Breast epithelium (tissue), 4 donors: Measurements from ENCODE around the gene TTLL13. TPM values are rescaled to one million over a fixed set of nuclear protein-coding genes. Genes with fewer than 3 reads are reported as not detected.

Source experiments
- DNase-seq, 2 donors: peaks; one replicate each; pipeline ENCODE4 v3.0.0-alpha.2; 2019; ENCODE audit warnings: low spot score in 2 of 2
- H3K27ac ChIP-seq, 2 donors: fragments of 200-600 bp; sonication (generic) in 1 of 2; one replicate each; pipeline ENCODE4 v1.5.1; 2016 to 2019; ENCODE audit warnings: mild to moderate bottlenecking in 1 of 2
- H3K27me3 ChIP-seq, 2 donors: fragments of 200-600 bp; sonication (generic) in 1 of 2; one replicate each; pipeline versions ENCODE4 v1.5.1 to v1.6.0; 2017 to 2019; ENCODE audit warnings: control low read depth in 1 of 2, mild to moderate bottlenecking in 1 of 2
- H3K36me3 ChIP-seq: fragments of 200-600 bp; one replicate; pipeline ENCODE4 v1.5.1; 2019
- H3K4me1 ChIP-seq, 2 donors: fragments of 200-600 bp; sonication (generic); one replicate each; pipeline ENCODE4 v1.5.1; 2016 to 2019; ENCODE audit warnings: control low read depth in 1 of 2
- H3K4me3 ChIP-seq, 3 donors: fragments of 200-600 bp; sonication (generic); 1 replicate in 2 of 3; 2 replicates in 1 of 3; pipeline ENCODE4 v1.5.1; 2016 to 2019; ENCODE audit warnings: mild to moderate bottlenecking in 3 of 3, moderate library complexity in 2 of 3
- H3K9me3 ChIP-seq, 2 donors: fragments of 200-600 bp; sonication (generic) in 1 of 2; one replicate each; pipeline ENCODE4 v1.5.1; 2016 to 2019; ENCODE audit warnings: control low read depth in 1 of 2
- POLR2A ChIP-seq: fragments of 450-650 bp; IDR thresholded peaks from one replicate; pipeline ENCODE4 v1.6.1; 2016; ENCODE audit warnings: antibody characterized with exemption, mild to moderate bottlenecking, moderate library complexity
- POLR2AphosphoS5 ChIP-seq, 3 donors: sonication (generic); formaldehyde crosslinking; IDR thresholded peaks; one replicate each; pipeline ENCODE4 v1.6.1; 2017; ENCODE audit warnings: antibody characterized with exemption in 3 of 3
- intact Hi-C: fragments of 100-400 bp; cut with DNase I; formaldehyde crosslinking; loops from one replicate; pipeline ENCODE4 v1.15.1; 2023; ENCODE audit warnings: low total_unique reads
- total RNA-seq, 3 donors: library from RNA; depleted of rRNA; stranded (reverse); fragments of >200 nt; gene quantifications; one replicate each; pipeline ENCODE4 v1.1.0, GENCODE V29; 2016
- TF ChIP-seq, protein P1 (sequence below), 3 donors: fragments of 450-650 bp; IDR thresholded peaks; one replicate each; pipeline ENCODE4 v1.5.1; 2016 to 2017; ENCODE audit warnings: antibody characterized with exemption in 3 of 3, mild to moderate bottlenecking in 3 of 3, moderate library complexity in 3 of 3

The TTLL13 gene
- total RNA-seq, 3 donors from 2014 or later, result 0.15 TPM; not detected in 2

DNA sequence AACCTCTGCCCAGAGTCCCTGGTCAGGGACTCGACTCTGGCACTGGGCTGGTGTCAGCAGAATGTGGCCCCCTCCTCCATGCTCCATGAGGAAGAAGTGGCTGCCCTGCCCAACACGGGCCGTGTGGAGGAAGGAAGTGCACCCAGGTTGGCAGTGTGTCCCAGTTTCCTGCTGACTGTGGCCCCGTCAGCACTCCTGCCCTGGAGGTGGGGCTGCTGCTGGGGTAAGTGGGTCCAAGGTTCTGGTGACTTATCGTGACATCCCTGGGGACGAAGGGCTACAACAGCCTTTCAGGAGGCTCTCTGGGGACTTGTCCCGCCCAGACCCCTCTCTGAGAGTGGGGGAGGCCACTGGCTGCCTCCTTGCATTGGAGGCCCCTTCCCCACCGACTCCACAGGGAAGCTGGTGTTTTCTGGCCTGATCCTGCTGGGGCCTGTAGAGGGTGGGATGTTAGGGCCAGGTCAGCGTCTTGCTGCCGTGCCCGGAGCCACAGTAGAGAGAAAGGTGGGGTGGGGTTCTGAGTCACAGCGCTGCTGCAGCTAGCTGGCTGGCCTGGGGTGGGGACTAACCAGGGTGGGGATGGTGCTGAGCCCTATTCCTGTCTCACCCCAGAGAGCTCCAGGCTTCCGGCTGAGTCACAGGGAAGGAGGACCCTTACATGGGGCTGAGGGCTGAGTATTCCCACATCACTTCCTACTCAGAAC lies 37.8 kb upstream of the TTLL13 start:
- Histone ChIP-seq H3K9me3 (no peaks in the 10 kb centered on the region), H3K4me1 (peaks cover 0 to 12% of the 10 kb centered on the region in 2 donors), H3K36me3 (no peaks in the 10 kb centered on the region), H3K4me3 (no peak overlapping the region), H3K27ac (peak overlapping the region; percentile 57 to 76), H3K27me3 (no peaks in the 10 kb centered on the region)
- intact Hi-C loops, result loop anchor here (5.0 kb wide), 1 partner anchor 44 kb away; no protein-coding TSS in a partner anchor
- DNase-seq, result no peak
- TF ChIP-seq POLR2AphosphoS5 (IDR thresholded peaks at IDR 0.05), result no peak
- no peak for TF ChIP-seq POLR2A
- TF ChIP-seq, protein P1, sequence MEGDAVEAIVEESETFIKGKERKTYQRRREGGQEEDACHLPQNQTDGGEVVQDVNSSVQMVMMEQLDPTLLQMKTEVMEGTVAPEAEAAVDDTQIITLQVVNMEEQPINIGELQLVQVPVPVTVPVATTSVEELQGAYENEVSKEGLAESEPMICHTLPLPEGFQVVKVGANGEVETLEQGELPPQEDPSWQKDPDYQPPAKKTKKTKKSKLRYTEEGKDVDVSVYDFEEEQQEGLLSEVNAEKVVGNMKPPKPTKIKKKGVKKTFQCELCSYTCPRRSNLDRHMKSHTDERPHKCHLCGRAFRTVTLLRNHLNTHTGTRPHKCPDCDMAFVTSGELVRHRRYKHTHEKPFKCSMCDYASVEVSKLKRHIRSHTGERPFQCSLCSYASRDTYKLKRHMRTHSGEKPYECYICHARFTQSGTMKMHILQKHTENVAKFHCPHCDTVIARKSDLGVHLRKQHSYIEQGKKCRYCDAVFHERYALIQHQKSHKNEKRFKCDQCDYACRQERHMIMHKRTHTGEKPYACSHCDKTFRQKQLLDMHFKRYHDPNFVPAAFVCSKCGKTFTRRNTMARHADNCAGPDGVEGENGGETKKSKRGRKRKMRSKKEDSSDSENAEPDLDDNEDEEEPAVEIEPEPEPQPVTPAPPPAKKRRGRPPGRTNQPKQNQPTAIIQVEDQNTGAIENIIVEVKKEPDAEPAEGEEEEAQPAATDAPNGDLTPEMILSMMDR (IDR thresholded peaks at IDR 0.05), result no peak

DNA sequence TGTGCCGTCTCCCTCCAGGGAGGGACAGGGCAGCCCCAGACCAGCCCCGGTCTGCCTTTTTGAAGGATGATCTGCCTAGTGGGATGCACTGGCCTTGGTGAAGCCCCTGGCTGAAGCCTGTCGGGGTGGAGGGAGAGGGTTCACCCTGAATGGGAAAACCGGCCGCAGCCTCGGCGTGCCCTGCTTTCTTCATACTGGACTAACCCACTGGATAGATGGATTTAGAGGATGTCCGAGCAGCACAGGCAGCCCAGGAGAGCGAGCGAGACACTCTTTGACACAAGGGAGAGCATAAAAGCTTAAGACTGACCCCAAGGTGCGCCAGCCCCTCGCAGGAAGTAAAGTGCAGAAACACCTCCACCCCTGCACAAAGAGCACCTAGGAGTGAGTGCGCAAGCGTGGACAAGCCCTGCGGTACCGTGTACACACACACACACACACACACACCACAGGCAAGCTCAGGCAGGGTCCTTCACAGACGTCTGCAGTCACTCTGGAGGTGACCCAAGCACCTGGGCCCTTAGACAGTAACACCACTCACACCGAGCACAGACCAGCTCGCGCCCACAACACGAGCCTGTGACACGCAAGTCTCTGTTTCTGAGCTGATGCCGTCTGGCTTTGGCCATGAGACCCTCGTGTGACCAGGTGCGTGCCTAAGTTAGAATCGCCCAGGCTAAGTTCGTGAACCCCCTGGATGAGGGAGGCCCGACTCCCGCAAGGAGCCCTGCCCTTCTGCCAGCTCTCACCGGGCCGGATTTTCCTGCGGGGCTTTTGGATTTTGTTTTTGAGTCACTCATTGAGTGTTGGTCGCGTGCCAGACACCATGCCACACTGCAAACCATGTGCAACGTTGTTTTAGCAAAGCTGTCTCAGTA lies 36.9 kb upstream of the TTLL13 start:
- H3K4me3 ChIP-seq, result peak overlapping the region in 1 of 3 donors; percentile 10
- H3K9me3 ChIP-seq, result no peaks in the 10 kb centered on the region
- no peaks in the 10 kb centered on the region for H3K27me3 ChIP-seq
- H3K27ac ChIP-seq, result peak overlapping the region; percentile 57 to 76
- peak; percentile 58 to 82 for DNase-seq
- H3K4me1 ChIP-seq, result peaks cover 0 to 12% of the 10 kb centered on the region in 2 donors
- no peaks in the 10 kb centered on the region for H3K36me3 ChIP-seq
- intact Hi-C loops, result loop anchor here (5.0 kb wide), 1 partner anchor 45 kb away; no protein-coding TSS in a partner anchor
- TF ChIP-seq POLR2A (no peak), POLR2AphosphoS5 (IDR thresholded peaks at IDR 0.05) (no peak)
- TF ChIP-seq, protein P1 (IDR thresholded peaks at IDR 0.05), result no peak

DNA sequence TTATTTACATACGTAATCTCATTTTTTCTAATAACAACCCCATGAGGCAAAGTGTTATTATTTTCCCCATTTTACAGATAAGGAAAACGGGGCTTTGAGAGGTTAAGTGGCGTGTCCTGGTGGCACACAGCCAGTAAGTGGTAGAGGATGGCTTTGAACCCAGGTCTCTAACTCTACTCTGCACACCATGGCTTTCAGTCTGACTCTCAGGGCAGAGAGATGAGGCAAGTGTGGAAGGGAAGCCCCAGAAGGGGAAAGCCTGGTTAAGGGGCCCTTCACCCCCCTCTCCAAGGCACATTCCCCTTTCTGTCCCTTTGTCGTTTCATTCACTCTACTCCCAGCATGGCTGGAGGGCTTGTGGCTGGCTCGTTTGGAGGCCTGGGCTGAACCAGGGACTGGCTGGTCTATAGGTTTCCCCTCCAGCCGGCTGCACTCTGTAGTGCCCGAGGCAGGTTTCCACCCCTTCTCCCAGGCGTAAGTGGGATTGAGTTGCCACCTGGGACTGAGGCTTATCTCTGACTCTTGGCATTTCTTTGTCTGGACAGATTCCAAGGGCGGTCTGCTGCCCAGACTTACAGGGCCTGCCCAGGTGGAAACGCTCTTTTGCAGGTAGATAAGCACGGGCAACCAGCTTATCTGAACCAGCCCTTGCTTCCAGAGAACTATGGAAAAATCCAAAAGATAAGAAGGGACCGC lies 36.1 kb upstream of the TTLL13 start:
- Histone ChIP-seq H3K27ac (peak overlapping the region; percentile 15 to 57), H3K4me1 (peaks cover 0 to 12% of the 10 kb centered on the region in 2 donors), H3K9me3 (no peaks in the 10 kb centered on the region), H3K36me3 (no peaks in the 10 kb centered on the region), H3K4me3 (no peak overlapping the region), H3K27me3 (no peaks in the 10 kb centered on the region)
- intact Hi-C loops, result loop anchor here (5.0 kb wide), 1 partner anchor 46 kb away; no protein-coding TSS in a partner anchor
- TF ChIP-seq, protein P1 (IDR thresholded peaks at IDR 0.05), result no peak
- TF ChIP-seq POLR2AphosphoS5 (IDR thresholded peaks at IDR 0.05) (no peak), POLR2A (no peak)
- DNase-seq, result no peak

DNA sequence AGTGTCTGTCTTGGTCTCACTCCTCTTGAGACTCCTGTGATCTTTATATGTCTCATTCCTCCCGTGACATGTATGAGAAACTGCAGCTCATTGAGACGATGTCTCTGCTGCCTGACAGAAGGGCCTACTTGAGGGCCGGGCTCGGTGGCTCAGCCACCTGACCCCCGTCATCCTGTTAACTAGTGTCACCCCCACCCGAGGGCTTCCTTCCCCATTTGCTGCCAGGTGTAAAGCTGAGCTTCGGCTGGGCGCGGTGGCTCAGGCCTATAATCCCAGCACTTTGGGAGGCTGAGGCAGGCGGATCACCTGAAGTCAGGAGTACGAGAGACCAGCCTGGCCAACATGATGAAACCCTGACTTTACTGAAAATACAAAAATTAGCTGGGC lies 35.5 kb upstream of the TTLL13 start:
- H3K27ac ChIP-seq, result peak overlapping the region in 1 of 2 donors; percentile 57
- no peak overlapping the region for H3K4me3 ChIP-seq
- H3K27me3 ChIP-seq, result no peaks in the 10 kb centered on the region
- H3K4me1 ChIP-seq, result peaks cover 0 to 12% of the 10 kb centered on the region in 2 donors
- TF ChIP-seq, protein P1 (IDR thresholded peaks at IDR 0.05), result no peak
- no peak for TF ChIP-seq POLR2A
- no peak for TF ChIP-seq POLR2AphosphoS5 (IDR thresholded peaks at IDR 0.05)
- no peak for DNase-seq
- H3K36me3 ChIP-seq, result no peaks in the 10 kb centered on the region
- H3K9me3 ChIP-seq, result no peaks in the 10 kb centered on the region
- intact Hi-C loops, result loop anchor here (5.0 kb wide), 1 partner anchor 47 kb away; no protein-coding TSS in a partner anchor
